ENCODE results near the gene MARK1. TPM values are rescaled to one million over a fixed set of nuclear protein-coding genes. Genes with fewer than 3 reads are reported as not detected.

MARK1 gene
- total and polyA plus RNA-seq, 2 donors (not counting 1 experiment from before 2014, with no cell fraction given), result 0.99 to 1.1 TPM

GRCh38 chr1:220521778-220522177 is 6.2 kb upstream of the MARK1 start:
- H3K9ac ChIP-seq (ENCODE audit: insufficient read depth, low read length), result no peak overlapping the region
- no peaks in the 10 kb centered on the region for H4K20me1 ChIP-seq (ENCODE audit: control insufficient read depth, extremely low read depth, insufficient read depth, low read length)
- no peaks in the 10 kb centered on the region for H3K36me3 ChIP-seq (ENCODE audit: control insufficient read depth, insufficient read depth, low read length)
- H2AFZ ChIP-seq (ENCODE audit: low read length), result no peak overlapping the region
- TF ChIP-seq CTCF (conservative IDR thresholded peaks at IDR 0.05 in 1 of 2, IDR thresholded peaks at IDR 0.05 in 1 of 2; ENCODE audit: low read depth in 1 of 2, low read length in 2 of 2) (no peak), EZH2 (IDR thresholded peaks at IDR 0.05; ENCODE audit: low read length, missing control alignments) (no peak)
- no peak for DNase-seq (ENCODE audit: low read depth in 2 of 2)
- no peak overlapping the region for H3K4me2 ChIP-seq (ENCODE audit: extremely low read depth, insufficient read depth, low read length)
- H3K9me3 ChIP-seq (ENCODE audit: control insufficient read depth, insufficient read depth, low read depth, low read length), result no peaks in the 10 kb centered on the region
- peaks cover 5% of the 10 kb centered on the region for H3K27me3 ChIP-seq (ENCODE audit: control insufficient read depth, insufficient read depth, low read length)
- H3K27ac ChIP-seq (ENCODE audit: insufficient read depth, low read length), result no peak overlapping the region
- no peak overlapping the region for H3K4me3 ChIP-seq (replicated peaks in 1 of 4; ENCODE audit: control extremely low read depth in 1 of 4, insufficient read depth in 1 of 4, low read depth in 3 of 4, low read length in 4 of 4)
- H3K79me2 ChIP-seq (ENCODE audit: control insufficient read depth, insufficient read depth, low read length), result no peaks in the 10 kb centered on the region
- H3K4me1 ChIP-seq (ENCODE audit: control insufficient read depth, extremely low read depth, insufficient read depth, low read length), result no peaks in the 10 kb centered on the region

- Histone ChIP-seq H3K27me3 (ENCODE audit: control insufficient read depth, insufficient read depth, low read length) (peaks cover 9% of the 10 kb centered on the region), H3K4me3 (replicated peaks in 1 of 4; ENCODE audit: control extremely low read depth in 1 of 4, insufficient read depth in 1 of 4, low read depth in 3 of 4, low read length in 4 of 4) (no peak overlapping the region), H3K4me1 (ENCODE audit: control insufficient read depth, extremely low read depth, insufficient read depth, low read length) (no peaks in the 10 kb centered on the region), H4K20me1 (ENCODE audit: control insufficient read depth, extremely low read depth, insufficient read depth, low read length) (no peaks in the 10 kb centered on the region), H3K9ac (ENCODE audit: insufficient read depth, low read length) (no peak overlapping the region), H2AFZ (ENCODE audit: low read length) (no peak overlapping the region), H3K9me3 (ENCODE audit: control insufficient read depth, insufficient read depth, low read depth, low read length) (no peaks in the 10 kb centered on the region), H3K36me3 (ENCODE audit: control insufficient read depth, insufficient read depth, low read length) (no peaks in the 10 kb centered on the region), H3K27ac (ENCODE audit: insufficient read depth, low read length) (no peak overlapping the region), H3K79me2 (ENCODE audit: control insufficient read depth, insufficient read depth, low read length) (no peaks in the 10 kb centered on the region), H3K4me2 (ENCODE audit: extremely low read depth, insufficient read depth, low read length) (no peak overlapping the region)
- TF ChIP-seq EZH2 (IDR thresholded peaks at IDR 0.05; ENCODE audit: low read length, missing control alignments) (no peak), CTCF (conservative IDR thresholded peaks at IDR 0.05 in 1 of 2, IDR thresholded peaks at IDR 0.05 in 1 of 2; ENCODE audit: low read depth in 1 of 2, low read length in 2 of 2) (peak in 1 of 2 donors; percentile 45)
- peak in 1 of 2 donors; percentile 4 for DNase-seq (ENCODE audit: low read depth in 2 of 2)
Measured at GRCh38 chr1:220526294-220526693, 1.6 kb upstream of the MARK1 start.

GRCh38 chr1:220527279-220527907 is 543 bp upstream of the MARK1 start:
- Histone ChIP-seq H3K4me3 (replicated peaks in 1 of 4; ENCODE audit: control extremely low read depth in 1 of 4, insufficient read depth in 1 of 4, low read depth in 3 of 4, low read length in 4 of 4) (peak overlapping the region; percentile 41 to 71 (median 68)), H3K27ac (ENCODE audit: insufficient read depth, low read length) (no peak overlapping the region)

More at GRCh38 chr1:220527279-220527907, 543 bp upstream of the MARK1 start:
- peak overlapping the region; percentile 23 for H2AFZ ChIP-seq (ENCODE audit: low read length)
- TF ChIP-seq CTCF (conservative IDR thresholded peaks at IDR 0.05 in 1 of 2, IDR thresholded peaks at IDR 0.05 in 1 of 2; ENCODE audit: low read depth in 1 of 2, low read length in 2 of 2) (no peak), EZH2 (IDR thresholded peaks at IDR 0.05; ENCODE audit: low read length, missing control alignments) (peak; percentile 68)
- no peaks in the 10 kb centered on the region for H3K4me1 ChIP-seq (ENCODE audit: control insufficient read depth, extremely low read depth, insufficient read depth, low read length)
- peaks cover 9% of the 10 kb centered on the region for H3K27me3 ChIP-seq (ENCODE audit: control insufficient read depth, insufficient read depth, low read length)
- peak in 1 of 2 donors; percentile 34 for DNase-seq (ENCODE audit: low read depth in 2 of 2)
- no peaks in the 10 kb centered on the region for H4K20me1 ChIP-seq (ENCODE audit: control insufficient read depth, extremely low read depth, insufficient read depth, low read length)
- no peaks in the 10 kb centered on the region for H3K36me3 ChIP-seq (ENCODE audit: control insufficient read depth, insufficient read depth, low read length)
- H3K79me2 ChIP-seq (ENCODE audit: control insufficient read depth, insufficient read depth, low read length), result no peaks in the 10 kb centered on the region
- no peak overlapping the region for H3K9ac ChIP-seq (ENCODE audit: insufficient read depth, low read length)
- peak overlapping the region; percentile 28 for H3K4me2 ChIP-seq (ENCODE audit: extremely low read depth, insufficient read depth, low read length)
- H3K9me3 ChIP-seq (ENCODE audit: control insufficient read depth, insufficient read depth, low read depth, low read length), result no peaks in the 10 kb centered on the region
